ENCODE measurements around the gene MAGOH.

The MAGOH gene

DNA sequence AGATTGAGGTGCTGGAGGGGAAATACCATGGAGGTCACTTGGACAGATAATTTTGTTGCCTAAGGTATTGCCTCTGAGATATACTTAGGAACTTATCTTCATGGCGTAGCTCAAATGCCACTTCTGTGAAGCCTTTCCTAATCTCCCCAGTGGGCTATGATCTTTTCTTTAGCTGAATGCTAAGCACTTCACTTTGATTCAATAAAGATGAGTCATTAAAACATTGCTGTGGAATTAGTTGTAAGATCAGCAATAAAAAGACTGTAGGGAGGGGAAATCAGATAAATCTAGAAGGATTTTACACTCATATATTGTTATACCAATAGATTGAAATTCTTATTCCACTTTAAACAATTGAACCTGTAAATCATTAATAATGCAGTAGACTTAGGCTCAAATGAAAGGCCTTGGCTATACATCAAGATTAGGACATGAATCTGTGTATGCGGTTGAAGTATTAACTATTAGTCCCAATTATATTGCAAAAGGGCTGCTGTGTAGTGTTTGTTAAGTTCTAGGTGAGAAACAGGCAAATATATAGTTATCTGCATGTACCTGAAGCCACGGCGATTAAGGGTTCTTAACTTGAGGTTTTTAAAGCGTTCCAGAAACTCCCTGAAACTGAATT, 19.2 kb upstream of the MAGOH start:
- Histone ChIP-seq H3K4me1 (ENCODE audit: insufficient read depth, low read length) (no peaks in the 10 kb centered on the region), H2AFZ (ENCODE audit: low read depth, low read length) (no peak overlapping the region), H3K79me2 (ENCODE audit: insufficient read depth, low read length) (no peaks in the 10 kb centered on the region), H3K27me3 (ENCODE audit: insufficient read depth, low read length, poor library complexity) (no peaks in the 10 kb centered on the region), H4K20me1 (ENCODE audit: insufficient read depth, low read length) (0 out of 2 replicates have a peak, but pooled peaks cover 9% of the 10 kb centered on the region), H3K9ac (ENCODE audit: low read depth, low read length) (no peak overlapping the region), H3K27ac (ENCODE audit: low read length) (no peak overlapping the region), H3K9me3 (ENCODE audit: insufficient read depth, low read length, severe bottlenecking) (no peaks in the 10 kb centered on the region), H3K4me2 (ENCODE audit: insufficient read depth, low read length) (no peak overlapping the region), H3K4me3 (ENCODE audit: low read depth in 1 of 2, low read length in 2 of 2) (no peak overlapping the region), H3K36me3 (ENCODE audit: insufficient read depth, low read length) (peaks cover 93% of the 10 kb centered on the region)
- DNase-seq (no peak), ATAC-seq (ENCODE audit: insufficient read depth, low read depth) (no peak)
- TF ChIP-seq CTCF (IDR thresholded peaks at IDR 0.05; ENCODE audit: borderline replicate concordance, extremely low read depth, low read length, poor library complexity, severe bottlenecking) (no peak), EZH2 (IDR thresholded peaks at IDR 0.05; ENCODE audit: borderline replicate concordance, low read depth, low read length, severe bottlenecking) (no peak)

DNA sequence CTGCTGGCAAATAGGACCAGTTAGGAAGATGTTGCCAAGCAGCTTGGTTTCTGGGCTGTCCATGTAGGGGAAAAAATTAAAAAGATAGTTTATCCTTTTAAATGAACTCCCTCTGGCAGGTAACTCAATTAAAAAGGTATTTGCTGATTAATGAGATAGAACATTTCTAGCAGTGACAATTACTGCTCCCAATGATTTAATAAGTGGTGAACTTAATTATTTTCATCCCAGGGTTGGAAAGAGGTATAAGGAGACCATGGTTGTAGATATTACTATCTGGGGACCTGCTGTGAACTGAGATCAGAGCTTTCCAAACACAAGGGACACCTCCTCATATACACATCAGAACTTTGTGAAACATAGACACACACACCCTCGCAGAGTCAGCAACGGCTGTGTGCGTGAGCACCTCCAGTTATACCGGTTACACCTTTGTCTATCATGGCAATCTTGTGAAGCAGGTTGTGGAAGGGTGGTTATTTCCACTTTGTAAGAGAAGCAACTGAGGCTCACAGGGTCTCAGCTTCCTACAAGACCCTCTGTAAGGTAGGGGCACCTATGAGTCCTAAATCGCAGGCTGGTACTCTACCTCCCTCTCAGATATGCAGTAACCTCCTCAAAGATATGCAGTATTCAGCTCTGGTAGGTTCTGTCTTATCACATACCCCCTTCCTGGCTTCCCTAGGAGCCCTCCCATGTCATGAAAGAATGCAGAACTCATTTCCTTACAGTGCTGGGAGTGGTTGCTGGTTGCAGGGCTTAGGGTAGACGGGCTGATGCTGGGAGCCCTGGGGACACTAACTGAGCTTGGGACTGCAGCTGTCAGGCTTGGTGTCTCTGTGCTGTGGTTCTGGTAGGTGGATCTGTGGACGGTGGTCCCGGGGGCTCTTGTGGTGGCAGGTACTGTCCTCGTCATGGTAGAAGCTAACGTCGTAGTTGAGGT, 18.5 kb upstream of the MAGOH start:
- H3K9ac ChIP-seq (ENCODE audit: low read depth, low read length), result no peak overlapping the region
- no peak overlapping the region for H3K27ac ChIP-seq (ENCODE audit: low read length)
- no peaks in the 10 kb centered on the region for H3K79me2 ChIP-seq (ENCODE audit: insufficient read depth, low read length)
- ATAC-seq (ENCODE audit: insufficient read depth, low read depth) (no peak), DNase-seq (no peak)
- no peak overlapping the region for H3K4me2 ChIP-seq (ENCODE audit: insufficient read depth, low read length)
- no peaks in the 10 kb centered on the region for H3K4me1 ChIP-seq (ENCODE audit: insufficient read depth, low read length)
- no peak overlapping the region for H2AFZ ChIP-seq (ENCODE audit: low read depth, low read length)
- no peaks in the 10 kb centered on the region for H3K9me3 ChIP-seq (ENCODE audit: insufficient read depth, low read length, severe bottlenecking)
- H3K4me3 ChIP-seq (ENCODE audit: low read depth in 1 of 2, low read length in 2 of 2), result no peak overlapping the region
- no peak for TF ChIP-seq EZH2 (IDR thresholded peaks at IDR 0.05; ENCODE audit: borderline replicate concordance, low read depth, low read length, severe bottlenecking)
- no peak for TF ChIP-seq CTCF (IDR thresholded peaks at IDR 0.05; ENCODE audit: borderline replicate concordance, extremely low read depth, low read length, poor library complexity, severe bottlenecking)
- peaks cover 93% of the 10 kb centered on the region for H3K36me3 ChIP-seq (ENCODE audit: insufficient read depth, low read length)
- H4K20me1 ChIP-seq (ENCODE audit: insufficient read depth, low read length), result 0 out of 2 replicates have a peak, but pooled peaks cover 9% of the 10 kb centered on the region
- H3K27me3 ChIP-seq (ENCODE audit: insufficient read depth, low read length, poor library complexity), result no peaks in the 10 kb centered on the region

- no peaks in the 10 kb centered on the region for H3K4me1 ChIP-seq (ENCODE audit: insufficient read depth, low read length)
- no peaks in the 10 kb centered on the region for H3K79me2 ChIP-seq (ENCODE audit: insufficient read depth, low read length)
- H3K9me3 ChIP-seq (ENCODE audit: insufficient read depth, low read length, severe bottlenecking), result no peaks in the 10 kb centered on the region
- no peak for DNase-seq
- H3K9ac ChIP-seq (ENCODE audit: low read depth, low read length), result no peak overlapping the region
- no peaks in the 10 kb centered on the region for H3K27me3 ChIP-seq (ENCODE audit: insufficient read depth, low read length, poor library complexity)
- no peak overlapping the region for H3K27ac ChIP-seq (ENCODE audit: low read length)
- H3K4me2 ChIP-seq (ENCODE audit: insufficient read depth, low read length), result no peak overlapping the region
- H3K36me3 ChIP-seq (ENCODE audit: insufficient read depth, low read length), result peaks cover 91% of the 10 kb centered on the region
- H4K20me1 ChIP-seq (ENCODE audit: insufficient read depth, low read length), result 0 out of 2 replicates have a peak, but pooled peaks cover 3% of the 10 kb centered on the region
- H2AFZ ChIP-seq (ENCODE audit: low read depth, low read length), result no peak overlapping the region
- H3K4me3 ChIP-seq (ENCODE audit: low read depth in 1 of 2, low read length in 2 of 2), result no peak overlapping the region
- no peak for TF ChIP-seq CTCF (IDR thresholded peaks at IDR 0.05; ENCODE audit: borderline replicate concordance, extremely low read depth, low read length, poor library complexity, severe bottlenecking)
- ATAC-seq (ENCODE audit: insufficient read depth, low read depth), result no peak
Observed at GRCh38 chr1:53255031-53255430, 16.7 kb upstream of the MAGOH start.

Data from DND-41 (cell line).